Nephron (organoid): ENCODE data around the gene GABPB1.

Experiments used
- H3K27ac Mint-ChIP-seq, 3 experiments: 2 replicates each; pipeline ENCODE4 v1.8.0; 2020; ENCODE audit warnings: mixed read lengths in 3 of 3, mild to moderate bottlenecking in 2 of 3, moderate library complexity in 1 of 3
- H3K27me3 Mint-ChIP-seq: 2 replicates; pipeline ENCODE4 v1.8.0; 2021; ENCODE audit warnings: low read depth, mild to moderate bottlenecking, moderate library complexity, mixed read lengths
- H3K36me3 Mint-ChIP-seq: 2 replicates; pipeline ENCODE4 v1.8.0; 2020; ENCODE audit warnings: low read depth, mixed read lengths
- H3K4me1 Mint-ChIP-seq: 2 replicates; pipeline ENCODE4 v1.8.0; 2020; ENCODE audit warnings: mixed read lengths
- H3K4me3 Mint-ChIP-seq, 3 experiments: 2 replicates each; pipeline ENCODE4 v1.8.0; 2020; ENCODE audit warnings: mild to moderate bottlenecking in 3 of 3, mixed read lengths in 3 of 3, moderate library complexity in 2 of 3
- H3K9me3 Mint-ChIP-seq: 2 replicates; pipeline ENCODE4 v1.8.0; 2020; ENCODE audit warnings: mixed read lengths
- CTCF ChIP-seq, 3 experiments: fragments of 200-600 bp; sonication (generic); IDR thresholded peaks; one replicate each; pipeline ENCODE4 v1.5.0; 2021; ENCODE audit warnings: antibody characterized with exemption in 3 of 3; ENCODE audit not compliant: unreplicated experiment in 3 of 3

The GABPB1 gene

GRCh38 chr15:50257332-50257731, 97.7 kb downstream of the GABPB1 start:
- Mint-ChIP-seq H3K27me3 (peaks cover 4% of the 10 kb centered on the region), H3K9me3 (no peaks in the 10 kb centered on the region), H3K4me1 (no peaks in the 10 kb centered on the region), H3K36me3 (no peaks in the 10 kb centered on the region), H3K27ac (no peak overlapping the region), H3K4me3 (no peak overlapping the region)
- no peak for TF ChIP-seq CTCF (IDR thresholded peaks at IDR 0.05; ENCODE audit: unreplicated experiment in 3 of 3)

GRCh38 chr15:50256188-50257041, 98.6 kb downstream of the GABPB1 start:
- H3K9me3 Mint-ChIP-seq = no peaks in the 10 kb centered on the region
- no peaks in the 10 kb centered on the region for H3K36me3 Mint-ChIP-seq
- peaks cover 4% of the 10 kb centered on the region for H3K27me3 Mint-ChIP-seq
- H3K4me1 Mint-ChIP-seq = no peaks in the 10 kb centered on the region
- no peak overlapping the region for H3K27ac Mint-ChIP-seq
- H3K4me3 Mint-ChIP-seq = no peak overlapping the region
- no peak for TF ChIP-seq CTCF (IDR thresholded peaks at IDR 0.05; ENCODE audit: unreplicated experiment in 3 of 3)

GRCh38 chr15:50252556-50252955, 102.4 kb downstream of the GABPB1 start:
- Mint-ChIP-seq H3K9me3 (no peaks in the 10 kb centered on the region), H3K36me3 (no peaks in the 10 kb centered on the region), H3K27ac (no peak overlapping the region), H3K4me1 (peaks cover 9% of the 10 kb centered on the region), H3K4me3 (no peak overlapping the region), H3K27me3 (peaks cover 4% of the 10 kb centered on the region)
- TF ChIP-seq CTCF (IDR thresholded peaks at IDR 0.05; ENCODE audit: unreplicated experiment in 3 of 3) = no peak

- Mint-ChIP-seq H3K36me3 (no peaks in the 10 kb centered on the region), H3K4me3 (no peak overlapping the region), H3K4me1 (peaks cover 9% of the 10 kb centered on the region), H3K27me3 (peaks cover 4% of the 10 kb centered on the region), H3K9me3 (no peaks in the 10 kb centered on the region), H3K27ac (no peak overlapping the region)
- TF ChIP-seq CTCF (IDR thresholded peaks at IDR 0.05; ENCODE audit: unreplicated experiment in 3 of 3) = no peak
Measured at GRCh38 chr15:50251638-50252182, 103.3 kb downstream of the GABPB1 start.

- Mint-ChIP-seq H3K27me3 (peaks cover 8% of the 10 kb centered on the region), H3K36me3 (no peaks in the 10 kb centered on the region), H3K9me3 (no peaks in the 10 kb centered on the region), H3K4me3 (no peak overlapping the region), H3K27ac (no peak overlapping the region), H3K4me1 (peaks cover 9% of the 10 kb centered on the region)
- no peak for TF ChIP-seq CTCF (IDR thresholded peaks at IDR 0.05; ENCODE audit: unreplicated experiment in 3 of 3)
Measured at GRCh38 chr15:50250760-50251394, 104.1 kb downstream of the GABPB1 start.
